RWPE1 (cell line): ENCODE data around the gene CFAP61.

Source experiments
- CTCF ChIA-PET: fragments of 350-600 bp; sonication (Branson Sonifier 250); formaldehyde crosslinking; extraction: SDS; loops from one replicate; lab custom pipeline; 2021; lab: Yijun Ruan, JAX
- POLR2A ChIA-PET: fragments of 400-600 bp; formaldehyde crosslinking; extraction: SDS; loops from one replicate; lab custom pipeline; 2020; ENCODE audit warnings: antibody characterized with exemption; ENCODE audit not compliant: low non-redundant PET; lab: Yijun Ruan, JAX
- DNase-seq: peaks from one replicate; pipeline ENCODE4 v3.0.0; 2012; ENCODE audit warnings: low spot score
- H3K27ac ChIP-seq: fragments of 450-650 bp; 2 replicates; pipeline ENCODE4 v1.5.1; 2017
- TF ChIP-seq, protein P1 (sequence below): fragments of 450-650 bp; conservative IDR thresholded peaks from 2 replicates; pipeline ENCODE4 v1.5.1; 2017; ENCODE audit warnings: low read depth, mild to moderate bottlenecking

Gene CFAP61

DNA sequence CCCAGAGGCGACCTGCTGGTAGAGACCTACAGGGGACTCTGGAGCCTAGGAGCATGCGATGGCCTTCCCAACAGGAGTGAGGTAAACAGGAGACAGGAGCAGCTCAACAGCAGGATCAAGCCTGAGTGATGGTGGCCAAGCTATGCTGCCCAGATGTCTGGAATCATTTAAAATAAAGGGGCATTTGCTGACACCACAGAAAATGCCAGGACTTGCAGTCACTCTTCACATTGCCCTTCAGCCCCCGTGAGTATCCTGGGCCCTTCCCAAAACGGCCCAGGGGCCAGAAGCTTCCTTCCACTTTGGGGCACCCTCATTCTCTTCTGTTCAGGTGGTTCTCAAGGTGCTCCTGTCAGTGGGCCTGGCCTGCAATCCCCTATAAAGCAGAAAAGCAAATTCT is 338.8 kb downstream of the CFAP61 start:
- CTCF ChIA-PET, result interaction anchor here (0.5 kb wide), 1 partner anchor 306 kb away, joined by 3 read pairs; no protein-coding TSS in a partner anchor
- TF ChIP-seq, protein P1, sequence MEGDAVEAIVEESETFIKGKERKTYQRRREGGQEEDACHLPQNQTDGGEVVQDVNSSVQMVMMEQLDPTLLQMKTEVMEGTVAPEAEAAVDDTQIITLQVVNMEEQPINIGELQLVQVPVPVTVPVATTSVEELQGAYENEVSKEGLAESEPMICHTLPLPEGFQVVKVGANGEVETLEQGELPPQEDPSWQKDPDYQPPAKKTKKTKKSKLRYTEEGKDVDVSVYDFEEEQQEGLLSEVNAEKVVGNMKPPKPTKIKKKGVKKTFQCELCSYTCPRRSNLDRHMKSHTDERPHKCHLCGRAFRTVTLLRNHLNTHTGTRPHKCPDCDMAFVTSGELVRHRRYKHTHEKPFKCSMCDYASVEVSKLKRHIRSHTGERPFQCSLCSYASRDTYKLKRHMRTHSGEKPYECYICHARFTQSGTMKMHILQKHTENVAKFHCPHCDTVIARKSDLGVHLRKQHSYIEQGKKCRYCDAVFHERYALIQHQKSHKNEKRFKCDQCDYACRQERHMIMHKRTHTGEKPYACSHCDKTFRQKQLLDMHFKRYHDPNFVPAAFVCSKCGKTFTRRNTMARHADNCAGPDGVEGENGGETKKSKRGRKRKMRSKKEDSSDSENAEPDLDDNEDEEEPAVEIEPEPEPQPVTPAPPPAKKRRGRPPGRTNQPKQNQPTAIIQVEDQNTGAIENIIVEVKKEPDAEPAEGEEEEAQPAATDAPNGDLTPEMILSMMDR, result no peak
- DNase-seq, result no peak
- H3K27ac ChIP-seq, result no peak overlapping the region
- POLR2A ChIA-PET, result no interaction called here

DNA sequence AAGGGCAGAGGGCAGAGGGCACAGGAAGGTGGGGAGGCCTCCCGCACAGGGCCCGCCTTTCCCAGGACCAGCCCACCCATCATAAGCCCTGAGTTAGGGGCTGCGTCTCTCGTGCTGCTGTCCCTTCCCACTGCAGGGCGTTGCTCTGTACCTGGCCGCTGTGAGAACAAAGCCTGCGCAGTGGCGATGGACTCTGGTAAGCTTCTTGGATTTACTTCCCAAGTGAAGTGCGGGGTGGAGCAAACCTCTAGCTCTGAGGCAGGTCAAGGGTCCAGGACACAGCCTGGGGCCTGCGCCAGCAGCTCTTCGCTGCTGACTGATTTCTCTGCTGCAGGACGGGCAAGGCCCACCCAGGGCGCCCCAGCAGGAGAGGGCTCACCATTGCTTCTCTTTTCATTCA is 339.4 kb downstream of the CFAP61 start:
- no peak overlapping the region for H3K27ac ChIP-seq
- no peak for DNase-seq
- ChIA-PET CTCF (no interaction called here), POLR2A (no interaction called here)
- TF ChIP-seq, protein P1, result no peak

DNA sequence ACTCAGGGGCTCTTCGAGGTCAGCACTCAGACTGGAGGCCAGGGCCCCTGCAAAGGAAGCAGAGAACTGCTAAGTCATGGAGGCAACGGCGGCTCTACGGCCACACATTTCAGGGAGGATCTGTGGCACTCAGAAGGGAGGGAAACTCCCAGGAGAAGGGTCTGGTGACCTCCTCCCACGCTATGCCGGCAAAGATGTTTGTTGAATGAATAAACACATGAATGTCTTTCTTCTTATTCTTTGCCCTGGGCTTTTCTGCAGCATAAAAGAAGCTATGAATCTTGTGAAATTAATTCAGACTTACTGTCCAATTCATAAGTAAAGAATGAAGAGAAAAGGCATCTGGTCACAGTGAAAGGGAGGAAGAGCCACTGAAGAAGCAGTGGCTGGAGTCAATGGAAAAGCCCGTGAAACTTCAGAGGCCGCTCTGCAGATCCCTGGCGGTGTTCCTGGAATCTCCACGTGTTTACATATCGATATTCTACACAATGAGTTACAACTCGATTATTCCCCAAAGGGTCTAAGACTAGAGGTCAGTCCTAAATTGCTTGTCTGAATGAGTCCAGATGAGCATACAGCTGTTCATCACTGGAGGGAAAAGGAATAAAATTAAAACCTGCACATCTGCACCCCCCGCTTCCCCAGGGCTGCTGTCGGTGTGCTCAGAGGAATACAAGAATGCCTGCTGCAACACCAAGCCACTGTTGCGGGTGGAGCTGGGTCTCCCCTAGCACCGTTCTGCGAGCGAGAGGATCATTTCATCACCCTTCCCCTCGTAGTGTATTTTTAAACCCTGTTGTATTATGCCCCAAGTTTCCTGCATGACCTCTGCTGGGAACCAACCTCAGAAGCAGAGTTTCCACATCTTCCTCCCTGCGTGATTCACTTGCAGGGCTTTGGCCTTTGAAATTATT is 341.1 kb downstream of the CFAP61 start:
- no peak overlapping the region for H3K27ac ChIP-seq
- TF ChIP-seq, protein P1, result no peak
- POLR2A ChIA-PET, result no interaction called here
- CTCF ChIA-PET, result interaction anchor here (0.7 kb wide), 1 partner anchor 525 kb away, joined by 3 read pairs; no protein-coding TSS in a partner anchor
- no peak for DNase-seq

DNA sequence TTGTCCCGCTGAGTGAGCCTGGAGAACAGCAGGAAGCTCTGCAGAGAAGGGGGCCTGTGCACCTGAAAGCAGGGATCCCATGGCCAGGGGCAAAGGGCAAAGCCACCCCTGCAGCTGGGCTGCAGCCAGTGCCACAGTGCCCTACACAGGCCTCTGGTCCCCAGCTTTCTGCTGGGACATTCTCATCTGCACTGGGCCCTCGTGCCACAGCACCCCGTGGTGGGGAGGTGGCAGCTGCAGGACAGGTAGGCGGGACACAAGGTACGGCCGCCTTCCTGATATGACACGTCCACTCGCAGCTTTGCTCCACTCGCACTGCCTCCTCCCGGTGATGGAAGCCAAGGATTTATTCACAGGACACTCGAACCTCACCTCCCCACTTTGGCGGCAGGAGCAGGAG is 342.8 kb downstream of the CFAP61 start:
- DNase-seq, result no peak
- H3K27ac ChIP-seq, result no peak overlapping the region
- ChIA-PET POLR2A (no interaction called here), CTCF (no interaction called here)
- TF ChIP-seq, protein P1, result no peak

DNA sequence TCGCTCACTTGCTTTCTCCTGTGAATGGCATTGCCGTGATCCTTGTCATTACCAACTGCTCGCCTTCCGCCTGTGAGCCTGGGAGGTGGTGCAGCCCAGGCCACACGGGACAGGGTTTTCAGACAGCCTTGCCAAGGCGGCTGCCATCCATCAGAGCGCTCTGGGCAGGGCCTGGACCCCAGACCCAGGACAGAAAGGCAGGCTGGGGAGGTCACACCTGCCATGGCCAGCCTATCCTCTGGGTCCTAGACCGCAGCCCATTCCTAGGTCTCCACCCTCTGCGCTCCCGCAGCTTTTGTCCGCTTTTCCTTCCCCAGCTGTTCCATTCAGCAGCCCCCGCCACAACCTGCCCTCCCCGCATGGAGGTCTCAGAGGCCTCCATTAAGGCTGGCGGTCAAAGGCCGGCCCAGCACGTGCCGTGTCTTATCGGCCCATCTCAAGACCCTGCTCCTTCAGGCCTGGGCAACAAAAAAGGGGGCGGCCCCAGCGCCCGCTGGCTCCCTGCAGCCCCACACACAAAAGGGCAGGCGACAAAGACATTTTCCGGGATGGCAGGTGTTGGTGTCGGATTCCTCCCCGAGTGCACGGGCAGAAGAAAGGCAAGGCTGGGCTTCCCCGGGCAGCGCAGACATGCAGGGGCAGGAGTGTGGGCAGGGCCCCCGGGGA is 343.7 kb downstream of the CFAP61 start:
- no peak overlapping the region for H3K27ac ChIP-seq
- no peak for DNase-seq
- POLR2A ChIA-PET, result no interaction called here
- CTCF ChIA-PET, result no interaction called here
- TF ChIP-seq, protein P1, result no peak

DNA sequence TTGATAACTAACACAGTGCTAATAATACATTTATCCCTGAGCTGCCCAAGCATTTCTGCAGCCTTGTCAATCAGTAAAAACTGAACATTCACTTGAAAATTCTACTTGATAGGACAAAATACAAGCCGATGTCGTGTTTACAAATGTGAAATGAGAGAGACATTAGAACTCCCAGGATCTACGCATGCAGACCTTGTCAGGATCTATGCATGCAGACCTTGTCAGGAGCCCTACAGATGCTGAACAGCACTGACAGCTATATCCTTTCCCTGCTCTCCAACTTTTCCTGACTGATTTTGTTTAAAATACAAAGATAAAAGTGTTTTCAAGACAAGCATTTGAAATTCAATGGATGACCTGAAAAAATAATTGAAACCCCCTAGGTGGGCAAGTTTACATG is 344.5 kb downstream of the CFAP61 start:
- CTCF ChIA-PET, result no interaction called here

More for the DNA sequence above, 344.5 kb downstream of the CFAP61 start:
- TF ChIP-seq, protein P1, result no peak
- no peak overlapping the region for H3K27ac ChIP-seq
- DNase-seq, result no peak
- POLR2A ChIA-PET, result interaction anchor here (1.0 kb wide), 1 partner anchor 9 kb away, joined by 3 read pairs; no protein-coding TSS in a partner anchor
